PFSK-1 (cell line): ENCODE data around the gene TNPO1.

Source experiments
- FOXP2 ChIP-seq: optimal IDR thresholded peaks from 2 replicates; pipeline ENCODE3; 2011; ENCODE audit warnings: borderline replicate concordance, control low read depth, inconsistent platforms; ENCODE audit not compliant: insufficient read depth; ENCODE audit errors: extremely low read length, extremely low read depth
- POLR2AphosphoS5 ChIP-seq: IDR thresholded peaks from 2 replicates; pipeline ENCODE4 v1.6.1; 2012; ENCODE audit warnings: low read depth, mild to moderate bottlenecking, control low read depth, low read length, moderate library complexity
- REST ChIP-seq, 2 experiments: IDR thresholded peaks; 2 replicates each; pipeline versions ENCODE4 v1.6.1 to v1.8.0; 2011 to 2012; ENCODE audit warnings: low read depth in 2 of 2, low read length in 2 of 2, control low read depth in 1 of 2, inconsistent platforms in 1 of 2, mild to moderate bottlenecking in 1 of 2, moderate library complexity in 1 of 2; ENCODE audit not compliant: insufficient read depth in 1 of 2
- SIN3A ChIP-seq: IDR thresholded peaks from 2 replicates; pipeline ENCODE4 v1.6.1; 2012; ENCODE audit warnings: mild to moderate bottlenecking, low read length, moderate library complexity, borderline replicate concordance; ENCODE audit not compliant: insufficient read depth
- TAF1 ChIP-seq: IDR thresholded peaks from 2 replicates; pipeline ENCODE4 v1.6.1; 2012; ENCODE audit warnings: low read length, control low read depth, borderline replicate concordance; ENCODE audit not compliant: insufficient read depth

TNPO1 gene

GRCh38 chr5:72957337-72957736 is 140.9 kb downstream of the TNPO1 start:
- TF ChIP-seq REST (IDR thresholded peaks at IDR 0.05; ENCODE audit: insufficient read depth in 1 of 2, low read depth in 2 of 2, low read length in 2 of 2) (no peak), SIN3A (no peak), POLR2AphosphoS5 (no peak), FOXP2 (no peak), TAF1 (no peak)

GRCh38 chr5:72959257-72959656 is 142.8 kb downstream of the TNPO1 start:
- no peak for TF ChIP-seq REST (IDR thresholded peaks at IDR 0.05; ENCODE audit: insufficient read depth in 1 of 2, low read depth in 2 of 2, low read length in 2 of 2)
- TF ChIP-seq FOXP2 = no peak
- no peak for TF ChIP-seq SIN3A
- no peak for TF ChIP-seq POLR2AphosphoS5
- no peak for TF ChIP-seq TAF1
